DND-41 (cell line): ENCODE results near the gene CD300H.

Experiments
- ATAC-seq: fragments of 200-7000 bp; cut with Tn5 transposase; 3 replicates; pipeline ENCODE4 v1.9.1; 2021; ENCODE audit warnings: low read depth; ENCODE audit not compliant: insufficient read depth
- DNase-seq: peaks from one replicate; pipeline ENCODE4 v3.0.0-alpha.2; 2020
- H2AFZ ChIP-seq: 2 replicates; pipeline ENCODE4 v1.6.0; 2012; ENCODE audit warnings: low read depth, low read length
- H3K27ac ChIP-seq: 2 replicates; pipeline ENCODE4 v1.5.1; 2012; ENCODE audit warnings: low read length, inconsistent platforms
- H3K27me3 ChIP-seq: fragments of 200-600 bp; sonication (generic); 2 replicates; pipeline ENCODE4 v1.6.0; 2012; ENCODE audit warnings: low read length, mild to moderate bottlenecking, inconsistent platforms; ENCODE audit not compliant: insufficient read depth, poor library complexity
- H3K36me3 ChIP-seq: 2 replicates; pipeline ENCODE4 v1.5.1; 2012; ENCODE audit warnings: low read length, inconsistent platforms; ENCODE audit not compliant: insufficient read depth
- H3K4me1 ChIP-seq: 2 replicates; pipeline ENCODE4 v1.5.1; 2012; ENCODE audit warnings: mild to moderate bottlenecking, low read length; ENCODE audit not compliant: insufficient read depth
- H3K4me2 ChIP-seq: 2 replicates; pipeline ENCODE4 v1.6.0; 2012; ENCODE audit warnings: mild to moderate bottlenecking, moderate library complexity, low read length, inconsistent platforms; ENCODE audit not compliant: insufficient read depth
- H3K4me3 ChIP-seq, 2 experiments: fragments of 200-600 bp in 1 of 2; shearing (Covaris generic) in 1 of 2; 2 replicates each; pipeline ENCODE4 v1.5.1; 2012 to 2016; ENCODE audit warnings: inconsistent platforms in 2 of 2, low read length in 2 of 2, mild to moderate bottlenecking in 2 of 2, low read depth in 1 of 2, moderate library complexity in 1 of 2
- H3K79me2 ChIP-seq: 2 replicates; pipeline ENCODE4 v1.6.0; 2012; ENCODE audit warnings: low read length, inconsistent platforms; ENCODE audit not compliant: insufficient read depth
- H3K9ac ChIP-seq: 2 replicates; pipeline ENCODE4 v1.6.0; 2012; ENCODE audit warnings: low read depth, mild to moderate bottlenecking, inconsistent platforms, low read length, moderate library complexity
- H3K9me3 ChIP-seq: 2 replicates; pipeline ENCODE4 v1.5.1; 2012; ENCODE audit warnings: low read length, moderate library complexity, mild to moderate bottlenecking, inconsistent platforms; ENCODE audit not compliant: insufficient read depth, severe bottlenecking
- H4K20me1 ChIP-seq: 2 replicates; pipeline ENCODE4 v1.6.0; 2012; ENCODE audit warnings: low read length; ENCODE audit not compliant: insufficient read depth
- EZH2 ChIP-seq: IDR thresholded peaks from 3 replicates; pipeline ENCODE4 v1.6.1; 2012; ENCODE audit warnings: borderline replicate concordance, low read depth, mild to moderate bottlenecking, moderate library complexity, low read length, inconsistent platforms; ENCODE audit not compliant: severe bottlenecking
- TF ChIP-seq, protein P1 (sequence below): IDR thresholded peaks from 2 replicates; pipeline ENCODE4 v1.5.1; 2012; ENCODE audit warnings: borderline replicate concordance, low read length, moderate library complexity, mild to moderate bottlenecking; ENCODE audit not compliant: poor library complexity, severe bottlenecking; ENCODE audit errors: extremely low read depth

CD300H gene

GRCh38 chr17:74523308-74523707 lies 44.0 kb downstream of the CD300H start:
- Histone ChIP-seq H2AFZ (no peak overlapping the region), H3K9ac (no peak overlapping the region), H3K4me3 (no peak overlapping the region), H3K4me2 (no peak overlapping the region), H4K20me1 (no peaks in the 10 kb centered on the region), H3K9me3 (no peaks in the 10 kb centered on the region), H3K79me2 (no peaks in the 10 kb centered on the region), H3K4me1 (no peaks in the 10 kb centered on the region), H3K27me3 (no peaks in the 10 kb centered on the region), H3K27ac (no peak overlapping the region), H3K36me3 (no peaks in the 10 kb centered on the region)
- ATAC-seq (no peak), DNase-seq (no peak)
- TF ChIP-seq, protein P1, sequence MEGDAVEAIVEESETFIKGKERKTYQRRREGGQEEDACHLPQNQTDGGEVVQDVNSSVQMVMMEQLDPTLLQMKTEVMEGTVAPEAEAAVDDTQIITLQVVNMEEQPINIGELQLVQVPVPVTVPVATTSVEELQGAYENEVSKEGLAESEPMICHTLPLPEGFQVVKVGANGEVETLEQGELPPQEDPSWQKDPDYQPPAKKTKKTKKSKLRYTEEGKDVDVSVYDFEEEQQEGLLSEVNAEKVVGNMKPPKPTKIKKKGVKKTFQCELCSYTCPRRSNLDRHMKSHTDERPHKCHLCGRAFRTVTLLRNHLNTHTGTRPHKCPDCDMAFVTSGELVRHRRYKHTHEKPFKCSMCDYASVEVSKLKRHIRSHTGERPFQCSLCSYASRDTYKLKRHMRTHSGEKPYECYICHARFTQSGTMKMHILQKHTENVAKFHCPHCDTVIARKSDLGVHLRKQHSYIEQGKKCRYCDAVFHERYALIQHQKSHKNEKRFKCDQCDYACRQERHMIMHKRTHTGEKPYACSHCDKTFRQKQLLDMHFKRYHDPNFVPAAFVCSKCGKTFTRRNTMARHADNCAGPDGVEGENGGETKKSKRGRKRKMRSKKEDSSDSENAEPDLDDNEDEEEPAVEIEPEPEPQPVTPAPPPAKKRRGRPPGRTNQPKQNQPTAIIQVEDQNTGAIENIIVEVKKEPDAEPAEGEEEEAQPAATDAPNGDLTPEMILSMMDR: no peak
- no peak for TF ChIP-seq EZH2

- DNase-seq (no peak), ATAC-seq (no peak)
- Histone ChIP-seq H3K36me3 (no peaks in the 10 kb centered on the region), H3K9ac (no peak overlapping the region), H4K20me1 (no peaks in the 10 kb centered on the region), H3K79me2 (no peaks in the 10 kb centered on the region), H3K4me2 (no peak overlapping the region), H3K9me3 (no peaks in the 10 kb centered on the region), H3K27me3 (no peaks in the 10 kb centered on the region), H2AFZ (no peak overlapping the region), H3K27ac (no peak overlapping the region), H3K4me3 (no peak overlapping the region), H3K4me1 (no peaks in the 10 kb centered on the region)
- no peak for TF ChIP-seq EZH2
- TF ChIP-seq, protein P1: no peak
Measured at GRCh38 chr17:74522381-74523105, 44.8 kb downstream of the CD300H start.

- H2AFZ ChIP-seq: no peak overlapping the region
- no peak overlapping the region for H3K4me3 ChIP-seq
- no peaks in the 10 kb centered on the region for H4K20me1 ChIP-seq
- no peak overlapping the region for H3K27ac ChIP-seq
- no peak for TF ChIP-seq EZH2
- TF ChIP-seq, protein P1: no peak
- H3K36me3 ChIP-seq: no peaks in the 10 kb centered on the region
- DNase-seq: no peak
- no peak overlapping the region for H3K4me2 ChIP-seq
- no peaks in the 10 kb centered on the region for H3K4me1 ChIP-seq
- no peaks in the 10 kb centered on the region for H3K9me3 ChIP-seq
- no peaks in the 10 kb centered on the region for H3K27me3 ChIP-seq
- H3K79me2 ChIP-seq: no peaks in the 10 kb centered on the region
- no peak overlapping the region for H3K9ac ChIP-seq
- ATAC-seq: no peak
Measured at GRCh38 chr17:74521701-74522201, 45.6 kb downstream of the CD300H start.
